GM19452 (cell line): Measurements from ENCODE around the gene CMYA5.

Experiments used
- ATAC-seq: cut with Tn5 transposase; IDR thresholded peaks from one replicate; pipeline ENCODE4 v1.9.1; 2021; ENCODE audit not compliant: unreplicated experiment

CMYA5 gene

GRCh38 chr5:79834098-79834753 lies 144.6 kb downstream of the CMYA5 start:
- ATAC-seq: no peak

GRCh38 chr5:79834754-79835714 lies 145.4 kb downstream of the CMYA5 start:
- no peak for ATAC-seq

- no peak for ATAC-seq
Observed at GRCh38 chr5:79837761-79838551, 148.3 kb downstream of the CMYA5 start.

GRCh38 chr5:79840084-79840990 lies 150.7 kb downstream of the CMYA5 start:
- no peak for ATAC-seq

GRCh38 chr5:79841172-79841571 lies 151.5 kb downstream of the CMYA5 start:
- no peak for ATAC-seq

- no peak for ATAC-seq
Observed at GRCh38 chr5:79842006-79842881, 152.6 kb downstream of the CMYA5 start.

GRCh38 chr5:79842991-79843390 lies 153.4 kb downstream of the CMYA5 start:
- ATAC-seq: no peak

- ATAC-seq: no peak
Observed at GRCh38 chr5:79843450-79844388, 154.1 kb downstream of the CMYA5 start.

- ATAC-seq: no peak
Observed at GRCh38 chr5:79844571-79844970, 154.9 kb downstream of the CMYA5 start.

- no peak for ATAC-seq
Observed at GRCh38 chr5:79845448-79846197, 156.0 kb downstream of the CMYA5 start.

- ATAC-seq: no peak
Observed at GRCh38 chr5:79846198-79846521, 156.5 kb downstream of the CMYA5 start.

- no peak for ATAC-seq
Observed at GRCh38 chr5:79847561-79847960, 157.9 kb downstream of the CMYA5 start.

GRCh38 chr5:79849061-79849460 lies 159.4 kb downstream of the CMYA5 start:
- ATAC-seq: no peak
